ENCODE data around the gene PDS5A.
"Not testable (repeated sequence)": the region's sequence is repeated elsewhere in the genome, so short reads cannot be mapped to it uniquely, and the experiment has no call there.

Gene PDS5A

DNA sequence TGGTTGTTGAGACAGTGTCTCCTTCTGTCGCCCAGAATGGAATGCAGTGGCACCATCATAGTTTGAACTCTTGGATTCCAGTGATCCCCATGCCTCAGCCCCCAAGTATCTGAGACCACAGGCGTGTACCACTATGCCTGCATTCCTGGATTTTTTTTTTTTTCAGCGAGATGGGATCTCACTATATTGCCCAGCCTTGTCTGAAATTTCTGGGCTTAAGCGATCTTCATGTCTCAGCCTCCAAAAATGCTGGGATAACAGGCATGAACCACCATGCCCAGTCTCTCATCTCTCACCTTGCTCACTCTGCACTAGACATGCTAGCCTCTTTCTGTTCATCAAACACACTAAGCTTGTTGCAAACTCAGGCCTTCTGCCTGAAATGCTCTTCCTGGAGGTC lies 175.7 kb downstream of the PDS5A start:
- TF ChIP-seq, protein P1, sequence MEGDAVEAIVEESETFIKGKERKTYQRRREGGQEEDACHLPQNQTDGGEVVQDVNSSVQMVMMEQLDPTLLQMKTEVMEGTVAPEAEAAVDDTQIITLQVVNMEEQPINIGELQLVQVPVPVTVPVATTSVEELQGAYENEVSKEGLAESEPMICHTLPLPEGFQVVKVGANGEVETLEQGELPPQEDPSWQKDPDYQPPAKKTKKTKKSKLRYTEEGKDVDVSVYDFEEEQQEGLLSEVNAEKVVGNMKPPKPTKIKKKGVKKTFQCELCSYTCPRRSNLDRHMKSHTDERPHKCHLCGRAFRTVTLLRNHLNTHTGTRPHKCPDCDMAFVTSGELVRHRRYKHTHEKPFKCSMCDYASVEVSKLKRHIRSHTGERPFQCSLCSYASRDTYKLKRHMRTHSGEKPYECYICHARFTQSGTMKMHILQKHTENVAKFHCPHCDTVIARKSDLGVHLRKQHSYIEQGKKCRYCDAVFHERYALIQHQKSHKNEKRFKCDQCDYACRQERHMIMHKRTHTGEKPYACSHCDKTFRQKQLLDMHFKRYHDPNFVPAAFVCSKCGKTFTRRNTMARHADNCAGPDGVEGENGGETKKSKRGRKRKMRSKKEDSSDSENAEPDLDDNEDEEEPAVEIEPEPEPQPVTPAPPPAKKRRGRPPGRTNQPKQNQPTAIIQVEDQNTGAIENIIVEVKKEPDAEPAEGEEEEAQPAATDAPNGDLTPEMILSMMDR (IDR thresholded peaks at IDR 0.05; ENCODE audit: control insufficient read depth, extremely low read depth, insufficient read depth) = no peak
- DNase-seq (ENCODE audit: low read depth) = no peak

GRCh38 chr4:39792976-39793375 lies 184.7 kb downstream of the PDS5A start:
- DNase-seq (ENCODE audit: low read depth); H3K4me3 ChIP-seq (ENCODE audit: low read depth, low read length): not testable (repeated sequence)

More for the DNA sequence above, 175.7 kb downstream of the PDS5A start:
- H3K4me3 ChIP-seq (ENCODE audit: low read depth, low read length) = no peak overlapping the region

GRCh38 chr4:39792529-39792928 lies 185.2 kb downstream of the PDS5A start:
- TF ChIP-seq, protein P1 (IDR thresholded peaks at IDR 0.05; ENCODE audit: control insufficient read depth, extremely low read depth, insufficient read depth) = no peak
- no peak overlapping the region for H3K4me3 ChIP-seq (ENCODE audit: low read depth, low read length)
- no peak for DNase-seq (ENCODE audit: low read depth)

DNA sequence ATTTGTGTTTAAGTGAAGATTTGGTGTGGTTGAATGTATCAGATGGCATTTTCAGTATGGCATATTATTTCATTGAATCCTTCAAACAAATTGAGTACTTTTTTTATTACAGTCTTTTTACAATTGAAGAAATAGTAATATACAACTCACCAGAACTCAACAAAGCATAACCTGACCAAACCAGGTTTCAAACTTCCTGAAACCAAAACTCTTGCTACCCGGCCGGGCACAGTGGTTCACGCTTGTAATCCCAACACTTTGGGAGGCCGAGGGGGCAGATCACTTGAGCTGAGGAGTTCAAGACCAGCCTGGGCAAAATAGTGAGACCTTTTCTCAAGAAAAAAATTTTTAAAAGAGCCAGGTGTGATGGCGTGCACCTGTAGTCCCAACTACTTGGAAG lies 185.6 kb downstream of the PDS5A start:
- no peak for DNase-seq (ENCODE audit: low read depth)
- no peak overlapping the region for H3K4me3 ChIP-seq (ENCODE audit: low read depth, low read length)
- TF ChIP-seq, protein P1 (IDR thresholded peaks at IDR 0.05; ENCODE audit: control insufficient read depth, extremely low read depth, insufficient read depth) = no peak

DNA sequence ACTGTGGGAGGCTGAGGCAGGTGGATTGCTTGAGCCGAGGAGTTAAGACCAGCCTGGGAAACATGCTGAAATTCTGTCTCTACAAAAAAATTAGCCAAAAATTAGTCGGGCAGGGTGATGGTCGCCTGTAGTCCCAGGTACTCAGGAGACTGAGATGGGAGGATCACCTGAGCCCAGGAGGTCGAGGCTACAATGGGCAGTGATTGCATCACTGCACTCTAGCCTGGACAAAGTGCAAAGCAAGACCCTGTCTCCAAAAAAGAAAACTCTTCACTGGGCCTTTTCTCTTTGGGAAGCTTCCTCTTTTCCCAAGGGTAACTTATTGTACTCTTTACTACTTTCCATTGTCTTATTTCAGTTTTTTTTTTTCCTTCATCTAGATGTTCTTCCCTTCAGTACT lies 190.9 kb downstream of the PDS5A start:
- H3K4me3 ChIP-seq (ENCODE audit: low read depth, low read length) = no peak overlapping the region
- DNase-seq (ENCODE audit: low read depth) = no peak
- TF ChIP-seq, protein P1 (IDR thresholded peaks at IDR 0.05; ENCODE audit: control insufficient read depth, extremely low read depth, insufficient read depth) = no peak

DNA sequence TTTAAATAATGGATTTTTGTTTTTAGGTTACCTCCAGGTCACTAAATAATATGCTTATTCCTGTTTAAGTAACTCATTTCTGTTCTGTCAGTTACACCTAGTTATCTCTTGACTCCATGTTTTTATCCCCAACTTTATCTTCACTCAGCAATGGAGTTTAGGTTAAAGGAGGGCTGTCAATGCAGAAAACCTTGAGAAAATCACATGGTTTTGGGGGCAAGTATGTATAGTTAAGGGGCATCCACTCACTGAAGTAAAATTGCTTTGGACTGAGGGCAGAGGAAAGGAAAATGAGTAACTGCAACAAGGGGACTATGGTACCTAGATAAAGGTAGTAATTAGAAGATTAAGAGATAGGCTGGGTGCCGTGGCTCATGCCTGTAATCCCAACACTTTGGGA lies 192.6 kb downstream of the PDS5A start:
- H3K4me3 ChIP-seq (ENCODE audit: low read depth, low read length) = no peak overlapping the region
- DNase-seq (ENCODE audit: low read depth) = no peak
- TF ChIP-seq, protein P1 (IDR thresholded peaks at IDR 0.05; ENCODE audit: control insufficient read depth, extremely low read depth, insufficient read depth) = no peak

DNA sequence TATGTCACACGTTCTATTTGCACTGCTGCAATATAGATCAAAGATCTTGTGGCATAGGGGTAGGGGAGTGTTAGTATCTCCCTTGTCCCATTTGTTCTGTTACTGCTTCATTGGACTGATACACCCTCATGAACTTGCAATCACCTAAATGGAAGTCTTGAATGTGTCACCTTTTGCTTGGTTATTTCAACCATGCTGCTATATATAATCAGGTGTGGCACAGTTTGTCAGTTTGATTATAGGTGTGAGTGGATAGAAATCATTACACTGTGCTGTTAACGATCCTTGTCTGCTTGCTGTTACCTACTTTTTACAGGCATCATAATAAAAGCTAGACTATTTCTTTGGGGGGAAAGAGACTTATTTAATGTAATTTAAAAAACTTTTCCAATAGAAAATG lies 195.7 kb downstream of the PDS5A start:
- not testable (repeated sequence) for DNase-seq (ENCODE audit: low read depth); H3K4me3 ChIP-seq (ENCODE audit: low read depth, low read length)

Data from LNCaP clone FGC (cell line).